ENCODE data around the gene SPRY4.
"Not testable (repeated sequence)": the region's sequence is repeated elsewhere in the genome, so short reads cannot be mapped to it uniquely, and the experiment has no call there.

Gene SPRY4

DNA sequence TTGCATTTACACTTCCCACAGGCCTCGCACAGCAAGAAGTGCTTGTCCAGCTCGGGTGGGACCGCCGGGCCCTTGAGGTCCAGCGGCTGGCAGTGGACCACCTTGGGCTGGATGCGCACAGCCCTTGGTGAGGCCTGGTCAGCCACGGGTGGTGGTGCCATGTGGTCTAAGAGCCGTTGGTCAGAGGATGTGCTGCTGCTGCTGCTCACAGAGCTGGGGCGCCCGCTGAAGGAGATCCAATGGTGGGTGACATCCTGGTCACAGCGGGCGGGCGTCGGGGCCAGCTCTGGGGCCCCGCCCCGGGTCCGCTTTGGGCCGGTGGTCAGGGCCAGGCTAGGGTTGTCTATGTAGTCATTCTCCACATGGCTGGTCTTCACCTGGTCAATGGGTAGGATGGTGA lies 10.2 kb downstream of the SPRY4 start:
- DNase-seq (ENCODE audit: low spot score), result no peak

DNA sequence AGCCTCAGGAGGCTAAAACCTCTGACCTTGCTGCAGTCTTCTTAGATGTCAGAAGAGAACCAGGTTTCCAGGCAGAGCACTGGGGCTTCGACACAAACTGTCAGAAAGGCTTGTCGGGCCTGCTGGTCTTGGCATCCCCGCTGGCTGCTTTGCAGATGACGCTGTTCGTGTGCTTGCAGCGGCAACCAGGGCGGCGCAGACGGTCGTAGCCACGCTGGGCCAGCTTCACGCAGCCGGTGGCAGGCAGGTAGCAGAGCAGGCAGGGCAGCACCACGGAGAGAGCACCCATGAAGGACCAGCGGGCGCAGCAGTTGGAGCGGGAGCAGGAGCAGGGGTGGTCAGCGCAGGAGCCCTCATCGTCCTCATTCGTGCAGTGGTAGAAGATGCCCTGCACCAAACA lies 10.7 kb downstream of the SPRY4 start:
- no peak for DNase-seq (ENCODE audit: low spot score)

GRCh38 chr5:142313682-142314081 lies 11.1 kb downstream of the SPRY4 start:
- no peak for DNase-seq (ENCODE audit: low spot score)

GRCh38 chr5:142313275-142313674 lies 11.5 kb downstream of the SPRY4 start:
- DNase-seq (ENCODE audit: low spot score), result no peak

DNA sequence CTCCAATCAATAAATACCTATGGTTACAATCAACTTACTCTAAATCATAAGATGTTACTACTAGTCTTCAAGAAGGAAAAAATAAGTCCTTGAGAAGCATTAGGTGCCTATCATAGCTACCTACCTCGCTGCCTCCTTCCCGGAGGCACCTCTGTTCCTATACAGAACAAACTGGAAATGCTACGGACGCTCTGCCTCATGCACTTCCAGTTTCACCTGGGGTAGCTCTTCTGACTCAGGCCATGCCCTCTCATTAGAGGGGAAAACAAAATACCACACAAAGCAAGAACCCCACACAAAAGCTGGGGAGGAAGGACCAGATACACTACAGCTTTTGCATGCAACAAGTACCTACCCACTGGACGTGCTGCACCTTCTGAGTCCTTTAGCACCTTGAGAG lies 12.4 kb downstream of the SPRY4 start:
- DNase-seq (ENCODE audit: low spot score), result no peak

DNA sequence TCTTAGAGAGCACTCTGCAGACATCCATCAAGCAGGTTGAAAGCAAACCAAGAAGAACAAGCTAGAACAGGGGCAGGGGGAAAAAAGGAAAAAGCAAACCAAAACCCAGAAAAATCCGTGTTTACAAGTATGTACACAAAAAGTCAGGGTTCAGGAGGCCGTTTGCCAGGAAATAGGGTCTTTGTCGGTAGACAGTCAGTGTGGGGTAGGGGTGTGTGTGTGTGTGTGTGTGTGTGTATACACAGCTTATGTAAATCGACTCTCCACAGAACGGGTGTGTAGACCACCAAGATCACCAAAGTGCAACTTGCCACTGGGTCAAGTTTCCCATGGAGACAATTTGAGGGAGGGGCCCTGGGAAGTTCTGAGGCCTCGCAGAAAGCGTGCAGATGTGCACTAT lies 13.1 kb downstream of the SPRY4 start:
- no peak for DNase-seq (ENCODE audit: low spot score)

DNA sequence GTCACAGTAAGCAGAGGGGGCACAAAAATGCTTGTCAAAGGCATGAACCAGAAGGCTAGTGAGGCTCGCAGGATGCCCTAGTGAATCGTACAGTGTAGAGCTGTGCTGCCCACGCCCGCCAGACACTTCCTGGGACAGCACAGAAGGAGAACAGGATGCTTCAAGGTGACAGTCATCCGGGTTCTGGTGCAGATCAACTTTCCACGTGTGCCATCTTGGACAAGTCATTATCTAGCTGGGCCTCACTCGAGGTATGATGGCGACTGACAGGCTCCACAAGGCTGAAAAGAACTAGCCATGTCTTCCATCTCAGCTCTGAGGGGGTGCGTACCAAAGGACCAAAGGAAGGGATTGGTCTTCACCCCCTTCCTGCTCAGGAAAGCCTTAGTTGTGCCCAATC lies 14.0 kb downstream of the SPRY4 start:
- no peak for DNase-seq (ENCODE audit: low spot score)

DNA sequence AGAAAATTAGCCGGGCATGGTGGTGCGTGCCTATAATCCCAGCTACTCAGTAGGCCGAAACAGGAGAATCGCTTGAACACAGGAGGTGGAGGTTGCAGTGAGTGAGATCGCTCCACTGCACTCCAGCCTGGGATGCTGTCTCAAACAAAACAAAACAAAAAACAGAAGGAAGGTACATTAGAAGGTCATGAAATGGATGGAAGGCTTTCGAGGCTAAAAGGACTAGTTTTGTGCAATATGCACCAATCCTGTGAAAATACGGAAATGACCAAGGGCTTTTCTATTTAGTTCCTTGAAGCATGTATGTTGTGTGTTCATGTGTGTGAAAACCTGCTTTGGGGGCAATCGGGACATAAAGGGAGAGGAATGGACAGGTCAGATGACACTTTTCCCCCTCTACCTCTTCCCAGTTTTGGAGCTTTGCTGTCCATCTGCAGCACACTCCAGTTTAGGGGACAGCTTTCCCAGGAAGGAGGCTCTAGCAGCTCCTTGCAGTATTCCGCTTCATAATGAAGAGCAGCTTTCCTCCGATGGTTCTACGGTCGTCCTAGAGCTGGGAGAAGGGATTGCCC lies 15.0 kb downstream of the SPRY4 start:
- DNase-seq (ENCODE audit: low spot score), result no peak

DNA sequence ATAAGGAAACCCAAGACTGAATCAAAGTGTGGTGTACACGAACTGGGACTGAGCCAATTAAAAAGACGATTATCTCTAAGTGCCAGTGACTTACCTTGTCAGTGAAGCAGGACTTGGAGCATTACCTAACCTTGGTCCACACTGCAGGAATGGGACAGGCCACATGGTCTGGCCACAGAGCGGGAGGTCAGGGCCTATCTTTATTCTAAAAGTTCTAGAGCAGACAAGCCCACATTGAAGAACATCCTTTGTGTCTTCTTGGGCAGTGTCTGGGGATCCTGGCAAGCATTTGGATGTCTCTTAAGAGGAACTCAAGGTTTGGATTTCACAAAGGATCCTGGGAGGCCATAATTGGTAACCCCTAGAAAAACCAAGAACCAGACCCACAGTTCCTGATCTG lies 16.5 kb downstream of the SPRY4 start:
- DNase-seq (ENCODE audit: low spot score), result no peak

- no peak for DNase-seq (ENCODE audit: low spot score)
Measured at GRCh38 chr5:142307146-142307890, 17.5 kb downstream of the SPRY4 start.

DNA sequence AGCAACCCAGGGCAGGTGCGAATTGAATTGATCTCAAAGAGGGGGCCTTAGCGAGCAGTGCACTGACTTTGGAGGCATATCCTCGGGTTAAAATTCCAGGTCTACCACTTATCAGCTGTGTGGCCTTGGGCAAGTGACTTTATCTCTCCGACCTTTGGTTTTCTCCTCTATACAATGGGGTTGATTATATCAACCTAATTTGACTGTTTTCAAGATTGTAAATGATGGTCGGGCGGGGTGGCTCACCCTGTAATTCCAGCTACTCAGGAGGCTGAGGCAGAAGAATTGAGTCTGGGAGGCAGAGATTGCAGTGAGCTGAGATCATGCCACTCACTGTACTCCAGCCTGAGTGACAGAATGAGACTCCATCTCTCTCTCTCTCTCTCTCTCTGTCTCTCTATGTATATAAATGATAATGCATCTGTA lies 18.7 kb downstream of the SPRY4 start:
- no peak for DNase-seq (ENCODE audit: low spot score)

DNA sequence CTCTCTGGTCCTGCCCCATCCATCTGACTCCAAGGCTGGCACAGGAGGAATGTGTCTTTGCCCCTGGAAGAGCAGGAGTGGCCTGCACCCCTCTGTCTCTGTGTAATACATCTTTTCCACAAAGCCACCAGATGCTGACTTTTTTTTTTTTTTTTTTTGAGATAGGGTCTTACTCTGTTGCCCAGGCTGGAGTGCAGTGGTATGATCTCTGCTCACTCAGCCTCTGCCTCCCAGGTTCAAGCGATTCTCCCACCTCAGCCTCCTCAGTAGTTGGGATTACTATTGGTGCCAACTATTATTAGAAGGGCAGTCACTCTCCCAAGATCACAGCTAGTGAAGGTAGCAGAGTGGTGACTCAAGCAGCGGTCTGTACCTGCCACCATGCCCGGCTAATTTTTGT lies 19.6 kb downstream of the SPRY4 start:
- DNase-seq (ENCODE audit: low spot score), result no peak

GRCh38 chr5:142304013-142304701 lies 20.7 kb downstream of the SPRY4 start:
- no peak for DNase-seq (ENCODE audit: low spot score)

DNA sequence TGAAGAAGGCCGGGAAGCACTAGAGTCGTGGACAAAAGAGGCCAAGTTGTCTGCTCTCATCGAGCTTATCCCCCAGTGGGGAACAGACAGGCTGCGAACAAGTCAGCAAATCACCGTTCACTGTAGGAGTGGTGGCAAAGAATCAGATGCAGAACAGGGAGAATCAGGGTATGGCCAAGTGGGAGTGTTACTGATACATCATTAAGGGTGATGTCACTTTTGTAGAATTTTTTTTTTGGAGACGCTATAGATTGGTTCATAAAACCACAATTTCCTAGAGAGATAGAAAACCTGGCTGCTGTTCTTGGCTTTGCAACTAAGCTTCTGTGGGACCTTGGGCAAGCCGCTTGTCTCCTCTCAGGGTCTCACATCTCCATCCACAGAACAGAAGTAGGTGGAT lies 21.3 kb downstream of the SPRY4 start:
- no peak for DNase-seq (ENCODE audit: low spot score)

DNA sequence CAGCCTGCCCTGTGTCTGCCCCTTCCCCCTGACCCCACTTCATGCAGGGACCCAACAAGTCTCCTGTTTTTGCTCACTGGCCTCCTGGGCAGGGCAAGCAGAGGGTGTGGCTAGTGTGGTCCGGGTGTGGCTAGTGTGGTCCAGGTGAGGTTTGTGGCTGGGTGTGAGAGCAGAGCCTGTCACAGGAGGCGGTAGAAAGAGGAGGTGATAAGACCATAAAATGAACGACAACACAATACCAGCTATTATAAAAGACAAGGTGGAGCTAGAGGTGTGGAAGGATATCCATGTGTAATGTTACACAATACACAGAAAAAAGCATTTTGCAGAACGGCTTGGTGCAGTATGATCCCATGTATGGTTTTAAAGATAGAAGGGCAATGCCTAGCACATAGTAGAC lies 23.3 kb downstream of the SPRY4 start:
- no peak for DNase-seq (ENCODE audit: low spot score)

- DNase-seq (ENCODE audit: low spot score), result no peak
Measured at GRCh38 chr5:142300677-142301076, 24.1 kb downstream of the SPRY4 start.

DNA sequence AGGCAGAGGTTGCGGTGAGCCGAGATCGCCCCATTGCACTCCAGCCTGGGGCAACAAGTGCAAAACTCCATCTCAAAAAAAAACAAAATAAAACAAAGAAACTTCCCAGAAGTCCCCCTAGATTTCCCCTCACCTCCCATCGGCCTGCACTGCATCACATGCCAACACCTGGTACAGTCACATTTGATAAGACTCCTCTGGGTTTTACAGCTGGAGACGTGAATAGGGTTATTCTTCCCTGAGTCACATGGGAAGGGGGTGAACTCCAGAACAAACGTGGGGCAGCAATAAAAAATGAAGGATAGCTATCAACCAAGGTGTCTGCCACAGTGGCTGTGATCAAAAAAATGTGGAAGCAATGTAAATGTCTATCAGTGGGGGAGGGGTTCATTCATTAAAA lies 26.0 kb downstream of the SPRY4 start:
- no peak for DNase-seq (ENCODE audit: low spot score)

DNA sequence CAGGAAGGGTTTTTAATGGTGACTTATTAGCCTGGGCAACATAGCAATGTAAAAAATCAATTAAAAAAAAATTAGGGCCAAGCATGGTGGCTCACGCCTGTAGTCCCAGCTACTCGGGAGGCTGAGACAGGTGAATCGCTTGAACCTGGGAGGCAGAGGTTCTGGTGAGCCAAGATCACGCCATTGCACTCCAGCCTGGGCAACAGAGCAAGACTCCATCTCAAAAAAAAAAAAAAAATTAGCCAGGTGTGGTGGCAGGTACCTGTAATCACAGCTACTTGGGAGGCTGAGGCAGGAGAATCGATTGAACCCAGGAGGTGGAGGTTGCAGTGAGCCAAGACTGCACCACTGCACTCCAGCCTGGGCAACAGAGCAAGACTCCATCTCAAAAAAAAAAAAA lies 27.0 kb downstream of the SPRY4 start:
- not testable (repeated sequence) for DNase-seq (ENCODE audit: low spot score)

DNA sequence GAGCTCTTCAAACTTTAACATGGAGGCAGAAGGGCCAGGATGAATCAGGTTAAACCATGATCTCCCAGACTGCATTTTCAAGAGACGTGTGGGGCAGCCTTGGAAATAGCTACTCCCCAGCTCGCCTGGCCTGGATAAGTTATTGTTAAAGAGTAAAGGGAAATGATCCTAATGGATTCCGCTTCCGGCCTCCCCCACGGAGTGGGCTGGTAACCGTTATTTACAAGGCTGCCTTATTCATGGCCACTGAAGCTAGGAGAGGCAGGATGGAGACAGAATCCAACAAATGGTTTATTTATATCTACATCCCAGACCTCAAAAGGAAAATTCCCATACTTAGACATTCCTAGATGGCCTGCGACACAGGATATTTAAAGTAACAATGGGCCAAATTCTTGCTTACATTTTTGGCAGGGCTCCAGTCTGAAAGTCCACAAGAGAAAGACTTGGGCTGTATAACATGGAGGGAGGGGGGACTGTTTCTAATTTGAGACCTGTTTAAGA lies 27.9 kb downstream of the SPRY4 start:
- no peak for DNase-seq (ENCODE audit: low spot score)

GRCh38 chr5:142295960-142296860 lies 28.6 kb downstream of the SPRY4 start:
- DNase-seq (ENCODE audit: low spot score), result no peak

- no peak for DNase-seq (ENCODE audit: low spot score)
Measured at GRCh38 chr5:142295084-142295758, 29.6 kb downstream of the SPRY4 start.

DNA sequence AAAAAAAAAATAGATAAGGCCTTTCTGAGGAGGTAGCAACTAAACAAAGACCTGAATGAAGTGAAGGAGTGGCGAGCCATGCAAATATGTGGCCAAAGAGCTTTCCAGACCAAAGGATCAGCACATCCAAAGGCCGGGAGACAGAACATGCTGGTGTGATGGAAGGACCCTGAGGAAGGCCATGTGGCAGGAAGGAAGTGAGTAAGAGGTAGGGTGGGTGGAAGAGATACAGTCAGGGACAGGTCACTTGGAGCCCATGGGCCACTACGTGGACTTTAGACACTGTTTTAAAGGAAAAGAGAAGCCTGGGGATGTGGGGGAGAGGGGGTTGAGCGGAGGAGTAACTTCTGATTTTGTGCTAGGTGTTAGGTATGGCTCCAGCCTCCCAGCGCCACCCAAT lies 31.3 kb downstream of the SPRY4 start:
- no peak for DNase-seq (ENCODE audit: low spot score)
